ENCODE measurements around the gene NHS. TPM values are rescaled to one million over a fixed set of nuclear protein-coding genes. Genes with fewer than 3 reads are reported as not detected.

Gene NHS
- total RNA-seq, 1 experiment from 2014 or later = 4.6 TPM

DNA sequence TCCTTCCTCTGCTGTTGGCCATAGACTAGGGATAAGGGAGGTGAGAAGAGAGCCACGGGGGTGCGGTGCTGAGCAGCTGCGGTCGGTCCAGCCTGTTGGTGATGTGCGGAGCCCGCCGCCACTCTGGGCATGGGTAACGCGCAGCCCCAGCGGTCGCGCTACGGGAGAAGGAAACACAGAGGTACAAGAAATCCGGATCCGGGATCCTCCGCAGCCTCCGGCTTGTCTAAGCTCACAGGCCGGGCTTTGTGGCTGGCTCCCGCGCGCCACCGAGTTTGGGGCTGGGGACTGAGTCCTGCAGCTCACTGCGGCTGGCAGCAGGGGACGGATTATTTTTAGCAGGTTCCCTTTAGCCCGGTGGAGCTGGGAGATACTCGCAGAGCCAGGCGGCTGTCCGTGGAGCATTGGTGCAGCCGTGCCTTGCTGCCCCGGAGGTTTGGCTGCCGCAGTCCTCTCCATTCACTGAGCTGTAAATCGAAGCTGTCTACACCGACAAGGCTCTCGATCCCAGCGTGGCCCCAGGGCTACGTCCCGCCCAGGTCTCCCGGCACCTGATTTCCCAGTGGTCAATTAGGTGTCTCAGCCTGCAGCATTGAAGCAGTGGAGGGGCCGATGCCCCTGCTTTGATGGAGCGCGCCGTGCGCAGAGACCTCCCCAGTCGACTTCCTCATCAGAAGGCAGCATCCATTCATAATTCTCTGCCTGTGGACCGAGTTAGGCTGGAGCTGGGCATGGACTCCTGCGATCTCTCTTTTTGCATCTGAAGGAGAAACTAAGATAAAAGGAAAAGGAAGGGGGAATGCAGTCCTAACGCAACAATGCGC lies 280.4 kb downstream of the NHS start:
- no peak for DNase-seq (ENCODE audit: extremely low read depth, low read depth)

DNA sequence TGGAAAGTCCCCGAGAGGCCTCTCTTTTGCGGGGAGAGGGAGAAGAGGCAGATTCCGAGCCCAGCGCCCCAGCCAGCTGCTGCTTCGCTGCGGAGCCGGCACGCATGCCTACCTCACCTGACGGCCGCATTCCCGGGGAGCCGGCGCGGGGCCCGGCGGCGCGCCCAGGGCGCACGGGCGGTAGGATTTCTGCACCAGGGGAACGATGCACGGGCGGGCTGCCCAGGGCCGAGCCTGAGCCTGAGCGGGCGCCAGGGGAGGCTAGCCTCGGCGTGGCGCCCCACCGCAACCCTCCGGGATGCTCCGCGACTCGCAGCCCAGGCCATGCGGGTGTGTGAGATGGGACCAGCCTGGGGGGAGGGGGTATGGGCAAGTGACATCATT lies 281.0 kb downstream of the NHS start:
- no peak for DNase-seq (ENCODE audit: extremely low read depth, low read depth)

DNA sequence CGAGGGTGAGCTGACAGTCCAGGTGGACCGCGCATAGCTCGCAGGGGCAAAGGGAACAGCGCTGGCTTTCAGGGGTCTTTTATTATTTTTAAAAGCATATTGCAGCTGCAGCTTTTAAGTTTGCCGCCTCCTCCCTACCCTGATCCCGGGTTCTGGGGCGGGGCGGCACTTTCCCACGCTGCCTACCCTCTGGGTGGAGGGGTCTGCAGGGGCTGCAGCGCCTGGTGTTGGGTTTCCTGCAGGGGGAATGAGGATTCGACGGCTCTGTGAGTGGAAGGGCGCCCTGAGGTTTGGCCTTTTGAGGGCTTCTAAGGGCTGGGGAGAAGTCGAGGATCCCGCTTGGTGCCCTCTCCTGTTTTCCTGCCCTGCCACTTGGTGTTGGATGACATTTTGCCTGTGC lies 281.6 kb downstream of the NHS start:
- DNase-seq (ENCODE audit: extremely low read depth, low read depth) = no peak

DNA sequence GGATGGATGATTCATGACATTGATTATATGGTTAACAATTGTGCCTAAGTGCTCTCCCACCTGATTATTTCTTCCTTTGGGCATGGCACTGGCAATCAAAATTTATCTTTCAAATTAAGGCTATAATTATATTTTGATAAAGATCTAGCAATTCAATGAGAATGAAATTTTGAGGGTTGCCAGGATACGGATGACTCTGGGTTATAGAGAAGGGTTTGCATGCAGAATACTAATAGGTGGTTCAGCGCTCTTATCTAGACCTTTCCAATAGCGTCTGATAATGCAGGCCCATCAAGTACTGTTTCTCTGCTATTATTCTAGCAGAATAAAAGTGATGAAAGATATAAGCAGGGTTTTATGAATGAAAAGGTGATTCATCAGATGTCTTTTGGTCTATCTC lies 287.4 kb downstream of the NHS start:
- DNase-seq (ENCODE audit: extremely low read depth, low read depth) = no peak

DNA sequence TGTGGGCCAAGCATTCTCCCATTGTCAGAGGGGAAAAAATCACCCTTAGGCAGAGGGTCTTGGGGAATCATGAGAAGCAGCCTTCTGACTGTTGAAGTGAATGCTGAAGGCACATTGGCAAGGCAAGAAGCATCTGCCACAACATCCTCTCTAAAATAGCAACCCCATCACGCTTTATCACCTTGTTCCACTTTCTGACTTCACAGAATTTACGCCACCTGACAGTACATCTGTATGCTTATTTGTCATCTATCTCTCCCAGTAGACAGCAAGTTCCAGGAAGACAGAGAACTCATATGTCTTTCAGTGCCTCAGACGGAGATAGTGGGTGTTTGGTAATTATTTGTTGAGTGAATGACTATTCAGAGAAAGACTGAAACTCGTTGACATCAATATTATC lies 293.9 kb downstream of the NHS start:
- DNase-seq (ENCODE audit: extremely low read depth, low read depth) = no peak

DNA sequence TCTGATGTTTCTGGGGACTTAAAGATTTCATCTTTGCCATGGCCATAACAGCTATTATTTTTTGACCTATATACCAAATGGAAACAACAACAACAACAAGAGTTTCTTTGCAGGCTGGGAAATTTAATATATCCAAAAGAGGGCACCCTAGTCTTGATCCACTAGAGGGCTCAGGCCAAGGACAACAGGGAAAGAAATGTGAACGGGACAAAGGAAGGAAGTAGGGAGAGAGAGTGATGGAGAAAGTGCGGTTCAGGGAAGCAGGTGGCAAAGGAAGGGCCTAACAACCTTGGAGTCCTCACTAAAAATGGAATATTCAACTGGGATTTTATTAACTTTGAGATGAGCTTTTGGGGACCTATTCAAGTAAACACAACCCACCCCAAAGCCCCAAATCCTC lies 294.5 kb downstream of the NHS start:
- DNase-seq (ENCODE audit: extremely low read depth, low read depth) = no peak

DNA sequence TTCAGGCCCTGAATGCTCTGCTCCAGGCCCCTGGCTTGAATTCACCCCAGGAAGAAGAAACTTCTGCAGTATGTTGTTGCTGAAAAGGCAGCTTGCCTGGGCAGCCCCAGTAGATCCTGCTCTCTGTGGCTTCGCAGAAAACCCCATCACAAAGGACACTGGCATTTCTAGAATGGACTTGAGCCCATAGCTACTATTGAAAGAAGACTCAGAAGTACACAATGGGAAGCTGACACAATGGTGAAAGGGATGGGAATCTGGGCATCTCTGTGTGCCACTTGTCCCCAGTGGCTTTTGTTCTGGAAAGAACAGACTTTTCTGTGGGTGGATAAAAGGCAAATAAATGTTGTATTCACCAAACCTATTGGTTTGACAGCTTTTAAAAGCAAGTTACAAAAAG lies 294.9 kb downstream of the NHS start:
- DNase-seq (ENCODE audit: extremely low read depth, low read depth) = no peak

DNA sequence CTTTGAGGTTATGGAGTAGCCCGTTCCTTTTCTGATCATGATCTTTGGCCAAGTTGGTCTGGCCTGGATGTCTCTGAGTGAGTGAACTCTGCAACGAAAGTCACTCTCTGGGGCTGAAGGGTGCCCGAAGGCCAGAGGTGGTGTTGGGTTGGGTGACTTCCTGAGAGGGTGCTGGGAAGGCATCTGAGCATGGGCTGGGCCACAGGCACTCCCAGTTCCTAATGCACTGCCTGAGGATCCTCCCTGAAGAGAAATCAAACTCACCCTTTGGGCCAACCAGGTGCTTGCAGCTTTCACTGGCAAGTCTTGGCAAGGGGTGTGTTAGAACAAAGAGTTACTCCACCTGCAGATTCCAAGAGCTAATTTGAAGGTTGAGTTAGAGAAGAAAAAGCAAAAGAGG lies 295.9 kb downstream of the NHS start:
- no peak for DNase-seq (ENCODE audit: extremely low read depth, low read depth)

DNA sequence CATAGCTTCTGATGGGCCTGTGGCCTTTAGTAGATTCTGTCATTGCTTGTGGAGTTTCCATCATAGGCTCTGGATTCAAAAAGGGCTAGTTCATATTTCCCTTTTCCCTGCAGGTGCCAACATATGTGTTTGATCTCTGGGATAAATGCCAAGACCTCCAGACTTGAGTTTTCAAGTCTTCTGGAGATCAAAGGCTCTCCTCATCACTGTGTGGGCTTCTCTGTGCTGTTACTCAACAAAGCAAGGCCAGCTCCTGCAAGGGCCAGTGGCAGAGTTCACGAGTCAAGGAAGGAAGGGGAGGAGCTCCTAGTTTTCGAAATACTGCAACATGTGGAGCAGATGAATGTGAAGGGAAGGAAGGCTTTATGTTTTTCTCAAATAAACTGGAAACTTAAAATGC lies 299.6 kb downstream of the NHS start:
- no peak for DNase-seq (ENCODE audit: extremely low read depth, low read depth)

DNA sequence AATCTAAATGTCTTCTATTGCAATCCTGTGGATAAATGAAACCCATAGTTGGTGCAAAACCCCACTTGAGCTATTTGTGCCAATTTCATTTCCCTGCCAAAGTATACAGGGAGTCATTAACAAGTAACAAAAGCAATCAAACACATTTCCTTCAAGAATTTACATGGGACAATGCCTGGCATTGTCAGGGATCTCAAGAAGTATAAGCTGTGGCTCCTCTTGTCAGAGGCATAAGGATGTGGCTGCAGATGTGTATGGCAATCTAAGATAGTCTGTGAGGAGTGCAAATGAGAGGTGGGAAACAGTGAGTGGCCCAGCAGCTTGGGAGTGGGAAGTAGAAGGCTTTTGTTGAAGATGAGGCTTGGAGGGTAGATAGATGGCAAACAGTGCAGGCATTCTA lies 304.3 kb downstream of the NHS start:
- no peak for DNase-seq (ENCODE audit: extremely low read depth, low read depth)

DNA sequence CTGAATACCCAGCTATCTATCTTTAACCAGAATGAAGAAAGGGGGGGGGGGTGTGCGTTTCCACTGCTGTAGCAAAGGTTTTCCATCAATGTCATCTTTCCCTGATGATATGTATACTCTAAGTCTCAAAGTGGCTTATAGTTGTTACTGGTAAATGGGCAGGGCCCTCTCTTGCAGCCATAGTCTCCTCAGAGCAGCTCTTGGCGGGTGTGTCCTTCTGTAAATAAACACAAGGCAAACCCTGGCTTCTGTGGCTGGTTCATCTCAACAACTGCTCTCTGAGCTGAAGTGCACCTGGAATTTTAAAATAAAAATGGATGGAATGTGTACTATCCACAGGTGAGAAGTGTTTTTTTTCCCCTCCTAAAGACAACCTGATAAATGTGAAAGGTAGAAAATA lies 304.8 kb downstream of the NHS start:
- no peak for DNase-seq (ENCODE audit: extremely low read depth, low read depth)

DNA sequence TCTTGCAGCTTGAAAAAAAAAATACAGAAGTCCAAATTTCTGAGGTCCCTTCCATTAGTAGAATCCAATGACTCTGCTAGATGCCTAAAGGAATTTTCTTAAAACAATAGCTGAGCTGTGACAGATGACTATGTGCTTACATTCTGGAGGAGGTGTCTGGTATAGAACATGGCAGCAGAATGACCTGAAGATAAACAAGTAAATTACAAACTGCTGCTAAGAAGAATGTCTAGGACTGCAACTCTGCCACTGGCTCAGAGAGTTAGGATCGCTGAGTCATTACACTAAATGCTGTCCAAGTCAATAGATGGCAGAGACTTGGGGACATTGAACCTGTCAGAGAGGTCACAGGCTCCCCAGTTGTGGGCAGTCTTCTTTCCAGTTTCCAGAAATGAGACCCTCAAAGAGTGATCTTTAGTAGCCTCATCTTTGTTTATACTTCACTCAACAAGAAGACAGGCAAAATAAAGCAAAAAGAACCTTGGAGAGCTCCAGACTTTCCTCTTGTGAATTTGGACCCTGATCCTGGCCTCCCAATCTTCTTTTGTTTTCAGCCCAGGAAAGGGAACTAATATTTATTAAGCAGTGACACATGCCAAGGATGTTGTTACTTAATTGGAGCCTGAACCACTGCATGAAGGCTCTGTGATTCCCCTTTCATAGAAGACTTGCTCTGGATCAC lies 305.9 kb downstream of the NHS start:
- DNase-seq (ENCODE audit: extremely low read depth, low read depth) = no peak

DNA sequence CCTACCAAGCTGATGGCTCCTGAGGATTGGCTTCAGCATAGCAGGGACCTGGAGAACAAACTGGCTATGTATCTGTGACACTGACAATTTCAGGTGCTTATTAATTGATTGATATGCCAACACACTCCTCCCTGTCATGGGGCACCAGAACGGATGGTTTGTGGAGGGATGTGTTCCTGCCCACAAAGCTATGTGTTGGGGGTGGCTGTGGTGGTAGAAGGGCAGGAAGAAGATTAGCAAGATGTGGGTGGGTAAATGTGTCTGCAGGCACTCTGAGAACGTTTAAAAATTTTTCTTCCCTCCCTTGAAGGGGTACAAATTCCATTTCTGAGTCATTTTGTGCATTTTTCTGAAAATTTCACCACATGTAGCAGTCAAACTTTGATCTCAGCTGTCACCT lies 307.3 kb downstream of the NHS start:
- no peak for DNase-seq (ENCODE audit: extremely low read depth, low read depth)

DNA sequence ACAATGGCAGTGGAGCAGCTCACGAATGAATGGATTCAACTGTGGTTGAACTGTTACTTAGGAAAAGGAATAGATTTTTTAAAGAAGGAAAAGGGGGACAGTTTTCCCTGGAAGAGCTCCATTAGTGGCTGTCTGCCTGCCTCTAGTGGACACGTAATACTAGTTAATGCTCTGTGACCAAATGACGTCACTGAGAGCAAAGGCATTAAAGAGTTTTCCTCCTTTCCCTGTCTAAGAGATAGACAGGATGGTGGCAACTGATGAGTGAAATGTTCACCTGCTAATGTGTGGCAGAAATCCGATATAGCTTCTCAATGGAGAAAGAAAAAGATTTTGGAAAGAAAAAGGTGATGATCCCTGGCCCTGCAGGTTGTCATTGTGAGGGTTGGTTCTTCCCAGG lies 310.0 kb downstream of the NHS start:
- DNase-seq (ENCODE audit: extremely low read depth, low read depth) = no peak

DNA sequence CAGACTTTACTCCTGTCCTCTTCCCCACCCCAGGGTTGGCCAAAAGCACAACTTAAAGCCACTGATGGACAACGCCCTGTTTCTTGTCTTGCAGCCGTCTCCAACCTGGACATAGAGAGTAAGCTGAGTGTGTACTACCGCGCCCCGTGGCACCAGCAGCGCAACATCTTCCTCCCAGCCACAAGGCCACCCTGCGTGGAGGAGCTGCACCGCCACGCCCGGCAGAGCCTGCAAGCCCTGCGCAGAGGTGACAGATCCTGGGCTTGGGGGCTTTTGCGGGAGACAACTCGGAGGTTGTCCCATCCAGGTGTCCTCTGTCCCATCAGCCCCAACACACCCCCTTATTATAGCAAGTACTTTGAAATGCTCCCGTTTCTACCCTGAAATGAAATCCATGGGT lies 312.6 kb downstream of the NHS start:
- no peak for DNase-seq (ENCODE audit: extremely low read depth, low read depth)

DNA sequence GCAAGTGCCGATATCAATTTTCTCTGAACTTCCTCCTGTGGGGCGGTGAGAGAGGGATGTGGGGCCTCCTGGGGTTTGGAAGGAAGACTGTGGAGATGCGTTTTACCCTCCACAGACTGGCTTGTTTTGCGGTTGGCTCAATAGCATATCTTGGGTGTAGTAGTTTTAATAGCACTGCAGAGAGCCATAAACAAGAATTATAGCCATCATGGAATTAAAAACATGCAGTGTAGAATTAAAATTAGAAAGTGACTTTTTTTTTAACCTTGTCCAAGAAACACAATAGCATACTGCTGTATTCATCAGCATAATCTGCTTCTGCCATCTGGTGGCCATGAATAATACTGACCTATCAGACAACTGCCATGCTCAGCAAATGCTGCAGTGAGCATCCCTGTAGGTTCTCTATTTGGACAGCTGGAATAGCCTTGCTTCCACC lies 315.0 kb downstream of the NHS start:
- peak; percentile 47 for DNase-seq (ENCODE audit: extremely low read depth, low read depth)

DNA sequence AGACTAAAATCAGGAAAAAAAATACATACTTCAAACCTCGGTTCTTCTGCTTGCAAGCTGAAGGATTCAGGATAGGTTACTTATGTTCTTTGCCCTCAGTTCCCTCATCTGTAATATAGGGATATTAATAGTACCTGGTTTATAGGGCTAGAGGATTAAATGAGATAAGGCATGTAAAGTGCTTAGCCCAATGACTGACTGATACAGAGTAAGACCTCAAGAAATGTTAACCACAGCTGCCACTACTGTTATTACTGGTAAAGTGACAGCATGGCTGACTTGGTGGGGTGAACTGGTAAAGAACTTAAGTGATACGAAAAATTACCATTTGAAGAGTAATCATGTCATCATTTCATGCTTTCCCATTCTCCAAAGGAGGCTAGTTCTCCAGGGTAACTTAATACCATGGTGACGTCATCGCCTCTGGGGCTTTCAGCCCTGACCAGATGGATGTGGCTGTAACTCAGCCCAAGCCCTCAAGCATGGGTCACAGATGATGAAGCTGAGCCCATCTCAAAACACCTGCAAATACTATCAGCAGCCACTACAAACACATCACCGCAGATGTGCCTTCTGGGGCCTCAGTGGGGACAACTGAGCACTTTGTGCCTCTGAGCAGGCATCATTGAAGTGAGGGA lies 317.8 kb downstream of the NHS start:
- DNase-seq (ENCODE audit: extremely low read depth, low read depth) = no peak

DNA sequence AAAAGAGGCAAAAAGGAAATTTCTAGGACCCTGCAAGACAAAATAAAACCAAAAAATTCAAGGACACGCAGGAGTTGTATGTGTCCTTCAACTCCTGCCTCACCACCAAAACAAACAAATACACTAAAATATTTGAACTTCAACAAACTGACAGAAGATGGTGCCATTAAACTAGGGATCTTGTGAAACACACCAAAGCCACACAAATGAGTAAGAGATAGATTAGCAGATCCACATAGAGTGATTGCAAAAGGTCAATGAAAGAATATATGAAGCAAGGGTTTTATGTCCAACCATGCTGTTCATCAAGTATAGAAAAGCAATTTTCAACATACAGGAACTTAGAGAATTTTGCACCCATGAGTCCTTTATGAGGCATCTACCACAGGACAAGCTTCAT lies 322.2 kb downstream of the NHS start:
- DNase-seq (ENCODE audit: extremely low read depth, low read depth) = no peak

DNA sequence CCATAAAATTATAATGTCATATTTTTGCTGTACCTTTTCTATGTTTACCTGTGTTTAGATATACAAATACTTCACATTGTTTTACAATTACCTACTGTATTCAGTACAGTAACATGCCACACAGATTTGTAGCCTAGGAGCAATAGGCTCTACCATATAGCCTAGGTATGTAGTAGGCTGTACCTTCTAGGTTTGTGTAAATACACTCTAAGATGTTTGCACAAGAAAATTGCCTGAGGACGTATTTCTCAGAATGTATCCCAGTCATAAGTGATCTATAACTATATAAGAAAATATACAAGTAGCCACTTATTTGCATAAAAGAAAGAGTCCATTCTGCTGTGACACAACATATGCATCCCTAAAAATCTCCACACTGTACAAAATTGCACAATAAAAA lies 326.0 kb downstream of the NHS start:
- no peak for DNase-seq (ENCODE audit: extremely low read depth, low read depth)

DNA sequence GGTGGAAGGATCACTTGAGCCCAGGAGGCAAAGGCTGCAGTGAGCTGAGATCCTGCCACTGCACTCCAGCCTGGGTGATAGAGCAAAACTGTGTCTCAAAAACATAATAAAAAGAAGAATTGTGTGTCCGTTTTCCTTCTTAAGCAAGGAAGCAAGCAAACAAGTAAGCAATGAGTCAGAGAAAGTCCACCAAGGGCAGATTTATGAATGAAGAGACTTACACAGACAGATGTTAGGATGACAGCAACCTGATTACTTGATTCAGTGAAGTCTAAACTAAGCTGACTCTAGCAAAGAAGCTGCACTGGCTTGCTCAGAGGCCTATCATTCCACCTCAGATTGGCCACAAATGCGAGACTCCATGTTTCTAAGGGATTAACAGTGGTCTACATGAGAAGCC lies 328.2 kb downstream of the NHS start:
- DNase-seq (ENCODE audit: extremely low read depth, low read depth) = no peak

DNA sequence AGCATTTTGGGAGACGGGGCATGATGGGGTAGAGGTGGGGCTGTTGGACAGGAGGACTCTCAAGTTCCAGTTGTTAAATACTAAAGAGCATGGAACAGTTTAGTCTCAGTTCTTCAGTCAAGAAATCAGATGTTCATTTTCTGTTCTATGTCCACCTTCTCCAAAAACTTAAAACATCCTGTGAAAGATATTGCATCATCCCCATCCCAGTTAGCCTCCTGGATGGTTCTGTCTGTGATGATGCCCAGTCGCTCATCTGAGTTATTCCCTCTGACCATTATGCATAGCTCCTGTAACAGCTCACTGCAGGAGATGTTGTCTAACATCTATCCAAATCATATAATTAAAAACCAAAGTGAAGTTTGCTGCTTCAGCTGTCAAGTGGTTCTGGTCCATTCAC lies 330.2 kb downstream of the NHS start:
- DNase-seq (ENCODE audit: extremely low read depth, low read depth) = no peak

DNA sequence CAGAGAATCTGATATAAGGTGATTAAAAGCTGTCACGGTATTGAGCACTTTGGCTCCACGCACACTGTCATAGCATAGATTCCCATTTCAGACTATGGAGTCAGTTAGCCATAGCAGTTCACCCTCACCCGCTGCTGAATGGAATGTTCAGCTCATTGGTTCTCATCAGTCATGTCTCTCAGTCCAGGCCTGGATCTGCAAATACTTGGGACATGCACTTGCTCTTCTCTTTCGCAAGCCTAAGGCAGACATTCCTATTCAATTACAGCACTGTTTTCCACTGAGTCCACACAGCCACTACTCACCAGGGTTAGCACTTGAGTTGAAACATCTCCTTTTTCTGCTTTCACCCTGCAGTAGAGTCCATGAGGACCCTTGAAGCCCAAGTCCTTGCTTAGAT lies 331.7 kb downstream of the NHS start:
- DNase-seq (ENCODE audit: extremely low read depth, low read depth) = no peak
